AG09309 (cell line): ENCODE data around the gene KANK3.
A peak's percentile ranks its signal among the peaks of the same experiment; 100 is the strongest.
"Not testable (repeated sequence)": the region's sequence is repeated elsewhere in the genome, so short reads cannot be mapped to it uniquely, and the experiment has no call there.

Experiments used
- DNase-seq: peaks from one replicate; pipeline ENCODE4 v3.0.0-alpha.2; 2010; ENCODE audit warnings: low read depth
- H3K4me3 ChIP-seq: 2 replicates; pipeline ENCODE4 v1.5.1; 2011; ENCODE audit warnings: mild to moderate bottlenecking, low read depth, low read length, moderate library complexity; ENCODE audit not compliant: control insufficient read depth
- TF ChIP-seq, protein P1 (sequence below): IDR thresholded peaks from 2 replicates; pipeline ENCODE4 v1.5.1; 2011; ENCODE audit warnings: mild to moderate bottlenecking, low read depth, low read length, inconsistent platforms; ENCODE audit not compliant: insufficient read depth, control insufficient read depth; ENCODE audit errors: missing control alignments

KANK3 gene

DNA sequence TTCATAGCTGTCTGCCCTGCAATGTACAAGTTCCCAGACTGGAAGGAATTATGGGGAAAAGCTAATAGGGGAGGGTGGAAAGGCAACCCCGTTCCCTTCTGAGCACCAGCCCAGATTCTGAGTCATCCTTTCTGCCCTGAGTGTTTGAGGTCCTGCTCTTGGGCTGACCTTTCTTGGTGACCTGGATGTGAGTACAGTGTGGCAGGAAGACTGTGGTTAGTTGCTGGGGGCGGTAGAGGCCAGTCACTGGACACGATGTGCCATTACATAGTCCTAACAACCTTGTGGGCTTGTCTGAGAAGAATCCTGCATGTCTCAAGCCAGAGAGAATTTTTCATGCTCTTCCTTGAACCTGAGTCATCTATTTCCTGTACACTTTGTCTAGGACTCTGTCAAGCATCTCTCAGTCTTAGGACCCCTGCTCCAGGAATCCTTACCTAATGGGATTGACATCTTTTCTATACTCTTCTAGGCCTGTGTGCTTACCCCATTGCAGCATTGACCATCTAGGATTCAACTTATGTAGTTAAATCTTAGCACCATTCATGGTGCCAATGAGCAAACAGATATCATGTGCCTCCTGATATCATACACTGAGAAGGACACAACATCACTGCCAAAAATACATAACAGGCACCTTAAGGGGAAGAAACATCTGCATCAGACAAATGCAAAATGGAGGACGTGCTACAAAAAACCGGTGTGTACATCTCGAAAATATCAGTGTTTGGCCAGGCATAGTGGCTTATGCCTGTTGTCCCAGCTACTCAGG lies 12.8 kb upstream of the KANK3 start:
- TF ChIP-seq, protein P1, sequence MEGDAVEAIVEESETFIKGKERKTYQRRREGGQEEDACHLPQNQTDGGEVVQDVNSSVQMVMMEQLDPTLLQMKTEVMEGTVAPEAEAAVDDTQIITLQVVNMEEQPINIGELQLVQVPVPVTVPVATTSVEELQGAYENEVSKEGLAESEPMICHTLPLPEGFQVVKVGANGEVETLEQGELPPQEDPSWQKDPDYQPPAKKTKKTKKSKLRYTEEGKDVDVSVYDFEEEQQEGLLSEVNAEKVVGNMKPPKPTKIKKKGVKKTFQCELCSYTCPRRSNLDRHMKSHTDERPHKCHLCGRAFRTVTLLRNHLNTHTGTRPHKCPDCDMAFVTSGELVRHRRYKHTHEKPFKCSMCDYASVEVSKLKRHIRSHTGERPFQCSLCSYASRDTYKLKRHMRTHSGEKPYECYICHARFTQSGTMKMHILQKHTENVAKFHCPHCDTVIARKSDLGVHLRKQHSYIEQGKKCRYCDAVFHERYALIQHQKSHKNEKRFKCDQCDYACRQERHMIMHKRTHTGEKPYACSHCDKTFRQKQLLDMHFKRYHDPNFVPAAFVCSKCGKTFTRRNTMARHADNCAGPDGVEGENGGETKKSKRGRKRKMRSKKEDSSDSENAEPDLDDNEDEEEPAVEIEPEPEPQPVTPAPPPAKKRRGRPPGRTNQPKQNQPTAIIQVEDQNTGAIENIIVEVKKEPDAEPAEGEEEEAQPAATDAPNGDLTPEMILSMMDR, result no peak
- H3K4me3 ChIP-seq, result no peak overlapping the region
- DNase-seq, result peak; percentile 91

DNA sequence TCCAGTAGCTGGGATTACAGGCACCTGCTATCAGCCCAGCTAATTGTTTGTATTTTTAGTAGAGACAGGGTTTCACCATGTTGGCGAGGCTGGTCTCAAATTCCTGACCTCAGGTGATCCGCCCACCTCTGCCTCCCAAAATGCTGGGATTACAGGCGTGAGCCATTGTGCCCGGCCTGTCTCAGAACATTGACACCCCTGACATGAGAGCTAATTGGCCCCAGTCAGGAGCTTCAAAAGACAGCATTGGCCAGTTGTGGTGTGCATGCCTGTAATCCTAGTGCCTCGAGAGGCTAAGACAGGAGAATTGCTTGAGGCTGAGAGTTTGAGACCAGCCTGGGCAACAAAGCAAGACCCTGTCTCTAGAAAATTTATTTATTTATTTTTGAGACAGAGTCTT lies 9.8 kb upstream of the KANK3 start:
- not testable (repeated sequence) for DNase-seq, H3K4me3 ChIP-seq

DNA sequence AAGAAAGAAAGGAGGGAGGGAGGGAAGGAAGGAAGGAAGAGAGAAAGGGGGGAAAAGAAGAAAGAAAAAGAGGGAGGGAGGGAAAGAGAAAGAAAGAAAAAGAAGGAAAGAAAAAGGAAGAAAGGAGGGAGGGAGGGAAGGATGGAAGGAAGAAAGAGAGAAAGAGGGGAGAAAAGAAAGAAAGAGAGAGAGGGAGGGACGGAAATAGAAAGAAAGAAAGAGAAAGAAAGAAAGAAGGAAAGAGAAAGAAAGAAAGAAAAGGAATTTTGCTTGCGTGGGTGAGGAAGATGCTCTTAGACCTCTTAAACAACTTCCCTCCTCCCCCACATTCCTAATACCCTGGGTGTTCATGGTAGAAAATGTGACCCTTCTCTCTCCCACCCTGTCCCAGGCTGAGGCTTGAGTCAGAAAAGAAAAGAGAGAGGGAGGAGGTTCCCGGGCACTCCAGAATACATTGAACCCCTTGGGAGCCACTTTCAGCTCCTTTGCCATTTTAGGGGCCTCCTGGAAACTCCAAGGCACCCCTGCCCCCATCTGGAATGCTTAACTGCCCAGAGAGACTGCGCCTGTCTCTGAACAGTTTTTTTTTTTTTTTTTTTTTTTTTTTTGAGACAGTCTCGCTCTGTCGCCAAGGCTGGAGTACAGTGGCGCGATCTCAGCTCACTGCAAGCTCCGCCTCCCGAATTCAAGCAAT lies 9.2 kb upstream of the KANK3 start:
- H3K4me3 ChIP-seq, result no peak overlapping the region
- TF ChIP-seq, protein P1, result no peak
- DNase-seq, result no peak

DNA sequence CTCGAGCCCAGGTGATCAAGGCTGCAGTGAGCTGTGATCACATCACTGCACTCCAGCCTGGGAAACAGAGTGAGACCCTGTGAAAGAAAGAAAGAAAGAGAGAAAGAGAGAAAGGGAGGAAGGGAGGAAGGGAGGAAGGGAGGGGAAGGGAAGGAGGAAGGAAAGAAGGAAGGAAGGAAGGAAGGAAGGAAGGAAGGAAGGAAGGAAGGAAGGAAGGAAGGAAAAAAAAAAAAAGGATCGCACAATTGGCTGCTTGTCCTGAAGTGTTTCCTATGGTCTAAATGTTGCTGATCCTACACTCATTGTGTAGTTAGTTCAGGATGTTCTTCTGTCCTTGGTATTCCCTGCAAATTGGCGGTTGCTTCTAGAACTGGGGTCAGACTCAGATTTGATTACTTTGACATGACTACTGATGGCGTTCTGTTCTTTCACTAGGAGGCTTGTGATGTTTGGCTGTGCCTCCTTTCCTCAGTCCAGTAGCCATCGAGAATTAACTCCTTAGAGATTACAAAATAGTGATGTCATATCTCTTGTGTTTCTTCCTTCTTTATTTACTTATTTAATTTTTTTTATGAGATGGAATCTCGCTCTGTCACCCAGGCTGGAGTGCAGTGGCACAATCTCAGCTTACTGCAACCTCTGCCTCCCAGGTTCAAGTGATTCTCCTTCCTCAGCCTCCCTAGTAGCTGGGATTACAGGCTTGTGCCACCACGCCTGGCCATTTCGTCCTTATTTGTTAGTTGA lies 6.7 kb upstream of the KANK3 start:
- DNase-seq, H3K4me3 ChIP-seq: not testable (repeated sequence)

DNA sequence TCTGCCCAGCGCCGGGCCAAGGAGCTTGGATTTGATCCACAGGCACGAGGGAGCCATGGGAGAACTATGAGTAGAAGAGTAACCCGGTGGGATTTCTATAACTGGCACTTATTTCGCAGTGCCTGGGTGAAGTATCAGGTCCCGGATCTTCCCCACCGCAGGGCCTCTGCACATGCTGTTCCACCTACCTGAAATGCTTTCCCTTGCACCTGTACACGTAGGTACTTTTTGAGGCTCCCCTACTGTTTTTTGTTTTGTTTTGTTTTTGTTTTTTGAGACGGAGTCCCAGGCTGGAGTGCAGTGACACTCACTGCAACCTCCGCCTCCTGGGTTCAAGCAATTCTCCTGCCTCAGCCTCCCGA lies 402 bp upstream of the KANK3 start:
- TF ChIP-seq, protein P1, result no peak
- H3K4me3 ChIP-seq, result no peak overlapping the region; the same call in 1 of the 2 replicates
- DNase-seq, result no peak

DNA sequence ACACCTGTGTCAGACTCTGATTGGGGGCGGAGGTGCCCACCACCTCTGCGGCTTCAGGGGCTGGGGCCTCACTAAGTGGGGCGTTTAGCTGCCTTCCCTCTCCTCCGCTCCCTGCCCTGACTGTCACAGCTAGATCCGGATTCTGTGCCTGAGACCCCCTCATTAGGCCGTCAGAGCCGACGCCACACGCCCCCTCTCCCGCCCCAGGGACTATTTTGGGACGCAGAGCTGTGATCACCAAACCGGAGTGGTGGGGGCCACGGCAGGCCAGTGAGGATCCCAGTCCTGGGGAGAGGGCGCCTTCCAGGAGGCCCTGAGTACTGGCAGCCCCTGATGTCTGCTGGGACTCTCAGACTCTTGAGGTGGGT lies 762 bp downstream of the KANK3 start:
- TF ChIP-seq, protein P1, result no peak
- no peak overlapping the region for H3K4me3 ChIP-seq
- no peak for DNase-seq

DNA sequence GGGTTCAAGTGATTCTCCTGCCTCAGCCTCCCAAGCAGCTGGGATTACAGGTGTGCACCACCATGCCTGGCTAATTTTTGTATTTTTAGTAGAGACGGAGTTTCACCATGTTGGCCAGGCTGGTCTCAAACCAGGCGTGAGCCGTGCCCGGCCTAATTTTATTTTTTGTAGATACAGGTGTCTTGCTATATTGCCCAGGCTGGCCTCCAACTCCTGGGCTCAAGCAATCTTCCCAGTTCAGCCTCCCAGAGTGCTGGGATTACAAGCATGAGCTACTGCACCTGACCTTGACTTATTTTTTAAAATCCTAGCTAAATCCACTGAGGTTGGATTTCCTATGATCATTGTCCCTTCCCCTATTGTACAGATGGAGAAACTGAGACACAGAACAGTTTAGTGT lies 1.6 kb downstream of the KANK3 start:
- not testable (repeated sequence) for DNase-seq, H3K4me3 ChIP-seq

- no peak overlapping the region for H3K4me3 ChIP-seq
- TF ChIP-seq, protein P1, result no peak
- no peak for DNase-seq
Observed at GRCh38 chr19:8340341-8341096, 2.5 kb downstream of the KANK3 start.
